HUES64 (cell line): Measurements from ENCODE around the gene IKZF2. TPM values are rescaled to one million over a fixed set of nuclear protein-coding genes. Genes with fewer than 3 reads are reported as not detected.

Experiments
- H3K27ac ChIP-seq: 2 replicates; pipeline ENCODE4 v1.7.0; 2013; ENCODE audit warnings: low read depth, low read length, inconsistent platforms
- H3K27me3 ChIP-seq: 2 replicates; pipeline ENCODE4 v1.6.1; 2013; ENCODE audit warnings: mild to moderate bottlenecking, low read length; ENCODE audit not compliant: insufficient read depth
- H3K36me3 ChIP-seq: 2 replicates; pipeline ENCODE4 v1.6.1; 2013; ENCODE audit warnings: mild to moderate bottlenecking, low read length; ENCODE audit not compliant: insufficient read depth
- H3K4me1 ChIP-seq: 2 replicates; pipeline ENCODE4 v1.6.1; 2013; ENCODE audit warnings: mild to moderate bottlenecking, low read length, moderate library complexity; ENCODE audit not compliant: insufficient read depth
- H3K4me3 ChIP-seq: 2 replicates; pipeline ENCODE4 v1.5.1; 2013; ENCODE audit warnings: mild to moderate bottlenecking, low read length, moderate library complexity
- H3K9ac ChIP-seq: 2 replicates; pipeline ENCODE4 v1.6.1; 2013; ENCODE audit warnings: mild to moderate bottlenecking, low read depth, low read length
- H3K9me3 ChIP-seq: 2 replicates; pipeline ENCODE4 v1.6.1; 2013; ENCODE audit warnings: low read depth, low read length; ENCODE audit not compliant: insufficient read depth
- WGBS: fragments of 150-250, 120-280 bp; methylation state at CpG from one replicate; pipeline ENCODE4 v1.1.7; 2013; ENCODE audit warnings: missing lambda C conversion rate; 5-methylcytosine and 5-hydroxymethylcytosine counted together
- polyA plus RNA-seq, 2 experiments: library from polyadenylated mRNA; stranded (reverse); fragments of 50-300 nt; gene quantifications; one replicate each; pipeline ENCODE4 v1.2.3, GENCODE V29; 2013

Gene IKZF2
- polyA plus RNA-seq (2013, experiment 1 of 2): 1.2 TPM
- polyA plus RNA-seq (2013, experiment 2 of 2): 2.5 TPM

GRCh38 chr2:213151437-213152064 lies at the start of gene IKZF2:
TSS of gene IKZF2 (minus strand) at chr2:213151612. CDS start at chr2:213148629, 2,983 bp downstream.
- peaks cover 8% of the 10 kb centered on the region; the same call in 1 of the 2 replicates for H3K27me3 ChIP-seq
- under 1% methylated on average over 86 of the region's 87 CpGs for WGBS
- H3K9ac ChIP-seq: peak within 1 kb of the TSS; percentile 89
- peaks cover 31% of the 10 kb centered on the region for H3K4me1 ChIP-seq
- peak within 1 kb of the TSS; percentile 99 for H3K4me3 ChIP-seq
- H3K9me3 ChIP-seq: no peaks in the 10 kb centered on the region
- peak within 1 kb of the TSS; percentile 70 for H3K27ac ChIP-seq
- H3K36me3 ChIP-seq: no peaks in the 10 kb centered on the region; the same call in 1 of the 2 replicates

- Histone ChIP-seq H3K9me3 (no peaks in the 10 kb centered on the region), H3K9ac (no peak overlapping the region), H3K36me3 (no peaks in the 10 kb centered on the region), H3K27me3 (no peaks in the 10 kb centered on the region), H3K4me1 (no peaks in the 10 kb centered on the region), H3K27ac (no peak overlapping the region), H3K4me3 (no peak overlapping the region)
Observed at GRCh38 chr2:213199871-213200270, 48.5 kb upstream of the IKZF2 start.

- WGBS: 7% methylated on average over 16 of the region's 16 CpGs
- Histone ChIP-seq H3K4me1 (peaks cover 43% of the 10 kb centered on the region), H3K27me3 (no peaks in the 10 kb centered on the region), H3K36me3 (no peaks in the 10 kb centered on the region), H3K9ac (peak overlapping the region; percentile 70), H3K27ac (peak overlapping the region; percentile 94), H3K9me3 (no peaks in the 10 kb centered on the region; the same call in 1 of the 2 replicates), H3K4me3 (peak overlapping the region; percentile 53)
Observed at GRCh38 chr2:213189001-213189899, 37.8 kb upstream of the IKZF2 start.

GRCh38 chr2:213188533-213188867 lies 37.1 kb upstream of the IKZF2 start:
- H3K27ac ChIP-seq: peak overlapping the region; percentile 94
- H3K36me3 ChIP-seq: no peaks in the 10 kb centered on the region
- H3K9me3 ChIP-seq: no peaks in the 10 kb centered on the region; the same call in 1 of the 2 replicates
- WGBS: 66% methylated on average over 2 of the region's 2 CpGs
- H3K4me3 ChIP-seq: peak overlapping the region; percentile 53
- H3K4me1 ChIP-seq: peaks cover 45% of the 10 kb centered on the region
- peak overlapping the region; percentile 70; the same call in 1 of the 2 replicates for H3K9ac ChIP-seq
- no peaks in the 10 kb centered on the region for H3K27me3 ChIP-seq

GRCh38 chr2:213187833-213188532 lies 36.6 kb upstream of the IKZF2 start:
- H3K4me1 ChIP-seq: peaks cover 50% of the 10 kb centered on the region
- H3K9me3 ChIP-seq: no peaks in the 10 kb centered on the region; the same call in 1 of the 2 replicates
- H3K27me3 ChIP-seq: no peaks in the 10 kb centered on the region
- WGBS: 31% methylated on average over 4 of the region's 5 CpGs
- peak overlapping the region; percentile 95 for H3K27ac ChIP-seq
- H3K4me3 ChIP-seq: peak overlapping the region; percentile 53
- H3K36me3 ChIP-seq: no peaks in the 10 kb centered on the region
- H3K9ac ChIP-seq: peak overlapping the region; percentile 70; the same call in 1 of the 2 replicates

- Histone ChIP-seq H3K27ac (peak overlapping the region; percentile 56), H3K9ac (peak overlapping the region; percentile 56; the same call in 1 of the 2 replicates), H3K27me3 (no peaks in the 10 kb centered on the region), H3K9me3 (no peaks in the 10 kb centered on the region; the same call in 1 of the 2 replicates), H3K36me3 (no peaks in the 10 kb centered on the region), H3K4me1 (peaks cover 55% of the 10 kb centered on the region), H3K4me3 (no peak overlapping the region)
- WGBS: 94% methylated on average over 3 of the region's 3 CpGs
Observed at GRCh38 chr2:213187386-213187785, 36.0 kb upstream of the IKZF2 start.

- Histone ChIP-seq H3K27me3 (no peaks in the 10 kb centered on the region), H3K9ac (no peak overlapping the region), H3K9me3 (no peaks in the 10 kb centered on the region), H3K27ac (no peak overlapping the region), H3K36me3 (no peaks in the 10 kb centered on the region), H3K4me1 (peaks cover 70% of the 10 kb centered on the region), H3K4me3 (no peak overlapping the region)
- WGBS: 88% methylated on average over 3 of the region's 3 CpGs
Observed at GRCh38 chr2:213185147-213185822, 33.9 kb upstream of the IKZF2 start.

- no peaks in the 10 kb centered on the region for H3K27me3 ChIP-seq
- H3K9me3 ChIP-seq: no peaks in the 10 kb centered on the region; the same call in 1 of the 2 replicates
- H3K36me3 ChIP-seq: no peaks in the 10 kb centered on the region
- H3K4me3 ChIP-seq: no peak overlapping the region
- H3K4me1 ChIP-seq: peaks cover 39% of the 10 kb centered on the region
- no peak overlapping the region for H3K9ac ChIP-seq
- H3K27ac ChIP-seq: no peak overlapping the region
Observed at GRCh38 chr2:213181712-213182111, 30.3 kb upstream of the IKZF2 start.

GRCh38 chr2:213177679-213178078 lies 26.3 kb upstream of the IKZF2 start:
- Histone ChIP-seq H3K27ac (no peak overlapping the region), H3K36me3 (no peaks in the 10 kb centered on the region)
- WGBS: 93% methylated on average over 1 of the region's 1 CpG

GRCh38 chr2:213175673-213176247 lies 24.3 kb upstream of the IKZF2 start:
- no peaks in the 10 kb centered on the region for H3K36me3 ChIP-seq
- no peak overlapping the region for H3K4me3 ChIP-seq
- no peaks in the 10 kb centered on the region for H3K27me3 ChIP-seq
- H3K4me1 ChIP-seq: peaks cover 7% of the 10 kb centered on the region; the same call in 1 of the 2 replicates
- H3K9me3 ChIP-seq: no peaks in the 10 kb centered on the region; the same call in 1 of the 2 replicates
- H3K9ac ChIP-seq: no peak overlapping the region
- no peak overlapping the region for H3K27ac ChIP-seq
- 69% methylated on average over 1 of the region's 1 CpG for WGBS

More at GRCh38 chr2:213177679-213178078, 26.3 kb upstream of the IKZF2 start:
- Histone ChIP-seq H3K27me3 (no peaks in the 10 kb centered on the region), H3K4me3 (no peak overlapping the region), H3K9ac (no peak overlapping the region), H3K4me1 (peaks cover 25% of the 10 kb centered on the region), H3K9me3 (no peaks in the 10 kb centered on the region; the same call in 1 of the 2 replicates)
